Calu3 (cell line): ENCODE measurements around the gene NGFR. TPM values are rescaled to one million over a fixed set of nuclear protein-coding genes. Genes with fewer than 3 reads are reported as not detected.

Source experiments
- BruUV-seq: library from RNA; stranded (reverse); fragments of 400-500 nt; replicated peaks from 2 replicates; lab custom pipeline; 2021; lab: Mats Ljungman, UMichigan
- CTCF ChIA-PET: fragments of 300-600 bp; sonication (Branson Sonifier 250); formaldehyde crosslinking; loops from one replicate; lab custom pipeline; 2022; ENCODE audit warnings: antibody characterized with exemption; lab: Charles Lee
- DNase-seq: peaks from one replicate; pipeline ENCODE4 v3.0.0; 2022
- H3K27ac Mint-ChIP-seq: one replicate; pipeline ENCODE4 v1.8.0; 2022; ENCODE audit warnings: mixed read lengths; ENCODE audit not compliant: unreplicated experiment
- H3K27me3 Mint-ChIP-seq: one replicate; pipeline ENCODE4 v1.8.0; 2022; ENCODE audit warnings: mixed read lengths; ENCODE audit not compliant: unreplicated experiment
- H3K36me3 Mint-ChIP-seq: one replicate; pipeline ENCODE4 v1.8.0; 2022; ENCODE audit warnings: mild to moderate bottlenecking, moderate library complexity, mixed read lengths; ENCODE audit not compliant: insufficient read depth, unreplicated experiment
- H3K4me1 Mint-ChIP-seq: one replicate; pipeline ENCODE4 v1.8.0; 2022; ENCODE audit warnings: mild to moderate bottlenecking, low read depth, mixed read lengths; ENCODE audit not compliant: unreplicated experiment
- H3K4me3 Mint-ChIP-seq: one replicate; pipeline ENCODE4 v1.8.0; 2022; ENCODE audit warnings: mild to moderate bottlenecking, low read depth, moderate library complexity, mixed read lengths; ENCODE audit not compliant: unreplicated experiment
- H3K9me3 Mint-ChIP-seq: one replicate; pipeline ENCODE4 v1.8.0; 2022; ENCODE audit warnings: low read depth, mixed read lengths; ENCODE audit not compliant: unreplicated experiment
- intact Hi-C: fragments of 100-400 bp; cut with micrococcal nuclease; formaldehyde crosslinking; loops from one replicate; pipeline ENCODE4 v1.10.0; 2022; ENCODE audit not compliant: unreplicated experiment
- total RNA-seq: library from RNA; stranded (reverse); gene quantifications from 2 replicates; pipeline ENCODE4 v1.2.3, GENCODE V29; 2022
- TF ChIP-seq, protein P1 (sequence below): fragments of 200-600 bp; IDR thresholded peaks from one replicate; pipeline ENCODE4 v1.8.0; 2022; ENCODE audit warnings: antibody characterized with exemption; ENCODE audit not compliant: unreplicated experiment

Gene NGFR
- total RNA-seq, 1 experiment from 2014 or later, result 0.66 TPM

- no peak overlapping the region for H3K27ac Mint-ChIP-seq
- H3K9me3 Mint-ChIP-seq, result no peaks in the 10 kb centered on the region
- CTCF ChIA-PET, result interaction anchor here (0.6 to 1.9 kb wide), 2 partner anchors 18 to 781 kb away, joined by 3 to 5 read pairs; no protein-coding TSS in a partner anchor
- H3K36me3 Mint-ChIP-seq, result no peaks in the 10 kb centered on the region
- BruUV-seq, result no TSS peak
- H3K27me3 Mint-ChIP-seq, result peaks cover 77% of the 10 kb centered on the region
- H3K4me1 Mint-ChIP-seq, result no peaks in the 10 kb centered on the region
- no peak overlapping the region for H3K4me3 Mint-ChIP-seq
- TF ChIP-seq, protein P1, sequence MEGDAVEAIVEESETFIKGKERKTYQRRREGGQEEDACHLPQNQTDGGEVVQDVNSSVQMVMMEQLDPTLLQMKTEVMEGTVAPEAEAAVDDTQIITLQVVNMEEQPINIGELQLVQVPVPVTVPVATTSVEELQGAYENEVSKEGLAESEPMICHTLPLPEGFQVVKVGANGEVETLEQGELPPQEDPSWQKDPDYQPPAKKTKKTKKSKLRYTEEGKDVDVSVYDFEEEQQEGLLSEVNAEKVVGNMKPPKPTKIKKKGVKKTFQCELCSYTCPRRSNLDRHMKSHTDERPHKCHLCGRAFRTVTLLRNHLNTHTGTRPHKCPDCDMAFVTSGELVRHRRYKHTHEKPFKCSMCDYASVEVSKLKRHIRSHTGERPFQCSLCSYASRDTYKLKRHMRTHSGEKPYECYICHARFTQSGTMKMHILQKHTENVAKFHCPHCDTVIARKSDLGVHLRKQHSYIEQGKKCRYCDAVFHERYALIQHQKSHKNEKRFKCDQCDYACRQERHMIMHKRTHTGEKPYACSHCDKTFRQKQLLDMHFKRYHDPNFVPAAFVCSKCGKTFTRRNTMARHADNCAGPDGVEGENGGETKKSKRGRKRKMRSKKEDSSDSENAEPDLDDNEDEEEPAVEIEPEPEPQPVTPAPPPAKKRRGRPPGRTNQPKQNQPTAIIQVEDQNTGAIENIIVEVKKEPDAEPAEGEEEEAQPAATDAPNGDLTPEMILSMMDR, result no peak
- intact Hi-C loops, result no loop called here
- DNase-seq, result no peak
These were observed 33.0 kb downstream of the NGFR start for GRCh38 chr17:49527927-49528651.

DNA sequence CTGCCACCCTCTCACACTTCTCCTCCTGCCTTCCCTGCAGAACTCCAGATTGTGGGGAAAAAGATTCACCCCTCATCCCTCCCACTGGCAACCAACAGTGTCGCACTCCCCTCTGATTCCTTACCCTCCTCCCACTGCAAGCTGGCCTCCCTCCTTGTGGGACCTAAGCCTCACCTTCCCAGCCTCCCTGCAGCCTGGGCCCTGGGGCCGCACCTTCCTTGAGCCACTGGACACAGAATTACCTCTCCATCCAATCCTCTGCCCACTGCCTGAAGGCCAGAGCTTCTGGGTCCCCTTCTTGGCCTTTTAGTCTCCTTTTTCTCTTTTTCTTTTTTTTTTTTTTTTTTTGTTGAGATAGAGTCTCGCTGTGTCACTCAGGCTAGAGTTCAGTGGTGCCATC lies 33.9 kb downstream of the NGFR start:
- DNase-seq, result no peak

DNA sequence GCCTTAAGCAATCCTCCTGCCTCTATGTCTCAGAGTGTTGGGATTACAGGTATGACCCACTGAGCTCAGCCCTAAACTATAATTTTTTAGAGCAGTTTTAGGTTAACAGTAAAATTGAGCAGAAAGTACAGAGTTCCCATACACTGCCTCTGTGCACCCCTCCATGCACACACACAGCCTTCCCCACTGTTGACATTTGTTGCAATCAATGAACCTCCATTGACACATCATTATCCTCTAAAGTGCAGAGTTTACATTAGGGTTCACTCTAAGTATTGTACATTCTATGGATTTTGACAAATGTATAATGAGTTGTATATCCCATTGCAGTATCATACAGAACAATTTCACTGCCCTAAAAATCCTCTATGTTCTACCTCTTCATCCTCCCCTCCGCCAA lies 35.0 kb downstream of the NGFR start:
- H3K36me3 Mint-ChIP-seq, result no peaks in the 10 kb centered on the region
- DNase-seq, result no peak
- peaks cover 98% of the 10 kb centered on the region for H3K27me3 Mint-ChIP-seq
- no TSS peak for BruUV-seq
- CTCF ChIA-PET, result interaction anchor here (0.5 to 0.7 kb wide), 2 partner anchors 40 to 380 kb away, joined by 5 to 6 read pairs; no protein-coding TSS in a partner anchor
- TF ChIP-seq, protein P1, result no peak
- H3K27ac Mint-ChIP-seq, result no peak overlapping the region
- H3K4me3 Mint-ChIP-seq, result no peak overlapping the region
- no peaks in the 10 kb centered on the region for H3K9me3 Mint-ChIP-seq
- no peaks in the 10 kb centered on the region for H3K4me1 Mint-ChIP-seq
- intact Hi-C loops, result no loop called here

More for the DNA sequence above, 33.9 kb downstream of the NGFR start:
- no peaks in the 10 kb centered on the region for H3K36me3 Mint-ChIP-seq
- no peaks in the 10 kb centered on the region for H3K9me3 Mint-ChIP-seq
- intact Hi-C loops, result no loop called here
- H3K27ac Mint-ChIP-seq, result no peak overlapping the region
- no TSS peak for BruUV-seq
- H3K27me3 Mint-ChIP-seq, result peaks cover 86% of the 10 kb centered on the region
- CTCF ChIA-PET, result interaction anchor here (0.7 to 1.1 kb wide), 2 partner anchors 28 to 97 kb away, joined by 3 to 5 read pairs; no protein-coding TSS in a partner anchor
- H3K4me1 Mint-ChIP-seq, result no peaks in the 10 kb centered on the region
- TF ChIP-seq, protein P1, result no peak
- H3K4me3 Mint-ChIP-seq, result no peak overlapping the region

DNA sequence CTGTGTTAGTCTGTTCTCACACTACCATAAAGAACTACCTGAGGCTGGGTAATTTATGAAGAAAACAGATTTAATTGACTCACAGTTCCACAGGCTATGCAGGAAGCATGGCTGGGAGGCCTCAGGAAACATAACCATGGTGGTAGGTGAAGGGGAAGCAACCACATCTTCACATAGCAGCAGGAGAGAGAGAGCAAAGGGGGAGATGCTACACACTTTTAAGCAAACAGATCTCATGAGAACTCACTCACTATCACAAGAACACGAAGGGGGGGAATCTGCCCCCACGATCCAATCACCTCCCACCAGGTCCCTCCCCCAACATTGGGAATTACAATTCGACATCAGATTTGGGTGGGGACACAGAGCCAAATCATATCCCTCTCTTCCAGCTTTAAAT lies 48.8 kb downstream of the NGFR start:
- peaks cover 74% of the 10 kb centered on the region for H3K27me3 Mint-ChIP-seq
- H3K27ac Mint-ChIP-seq, result no peak overlapping the region
- DNase-seq, result no peak
- peaks cover 6% of the 10 kb centered on the region for H3K9me3 Mint-ChIP-seq
- intact Hi-C loops, result no loop called here
- CTCF ChIA-PET, result interaction anchor here (2.0 kb wide), 1 partner anchor 12 kb away, joined by 6 read pairs; no protein-coding TSS in a partner anchor
- TF ChIP-seq, protein P1, result no peak
- H3K4me3 Mint-ChIP-seq, result no peak overlapping the region
- H3K36me3 Mint-ChIP-seq, result no peaks in the 10 kb centered on the region
- no TSS peak for BruUV-seq
- H3K4me1 Mint-ChIP-seq, result no peaks in the 10 kb centered on the region
